Mucosa of stomach (tissue), 1 donor: ENCODE data around the gene MSRB3.

Source experiments
- H3K27me3 ChIP-seq: one replicate; pipeline ENCODE4 v1.7.0; 2013; ENCODE audit warnings: mild to moderate bottlenecking, low read length; ENCODE audit not compliant: control insufficient read depth, insufficient read depth
- H3K36me3 ChIP-seq: one replicate; pipeline ENCODE4 v1.7.0; 2013; ENCODE audit warnings: low read length; ENCODE audit not compliant: control insufficient read depth, insufficient read depth
- H3K4me1 ChIP-seq: one replicate; pipeline ENCODE4 v1.7.0; 2013; ENCODE audit warnings: mild to moderate bottlenecking, low read length; ENCODE audit not compliant: control insufficient read depth, insufficient read depth
- H3K4me3 ChIP-seq: one replicate; pipeline ENCODE4 v1.7.0; 2013; ENCODE audit warnings: low read length
- H3K9ac ChIP-seq: one replicate; pipeline ENCODE4 v1.7.0; 2013; ENCODE audit warnings: mild to moderate bottlenecking, low read length, moderate library complexity
- H3K9me3 ChIP-seq: one replicate; pipeline ENCODE4 v1.7.0; 2013; ENCODE audit warnings: mild to moderate bottlenecking, low read length, moderate library complexity; ENCODE audit not compliant: control insufficient read depth
- donor health status: Pancreatic carcinoma.

MSRB3 gene

DNA sequence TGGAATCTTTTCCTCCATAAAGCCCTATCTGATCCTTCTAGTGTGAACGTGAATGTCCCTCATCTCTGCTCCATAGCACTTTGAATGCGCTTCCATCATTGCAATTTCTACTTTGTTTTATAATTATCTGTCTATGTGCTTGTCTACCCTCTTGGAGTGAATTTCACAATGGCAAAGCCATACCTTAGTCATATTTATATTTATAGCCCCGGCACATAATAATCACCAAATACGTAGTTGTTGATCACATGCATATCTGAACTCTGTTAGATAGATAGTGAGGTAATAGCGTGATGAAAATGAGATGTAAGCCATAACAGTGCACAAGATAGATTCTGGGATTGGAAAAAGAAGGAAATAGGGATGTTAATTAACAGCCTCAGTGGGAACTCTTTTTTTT, 55.2 kb downstream of the MSRB3 start:
- no peaks in the 10 kb centered on the region for H3K36me3 ChIP-seq

DNA sequence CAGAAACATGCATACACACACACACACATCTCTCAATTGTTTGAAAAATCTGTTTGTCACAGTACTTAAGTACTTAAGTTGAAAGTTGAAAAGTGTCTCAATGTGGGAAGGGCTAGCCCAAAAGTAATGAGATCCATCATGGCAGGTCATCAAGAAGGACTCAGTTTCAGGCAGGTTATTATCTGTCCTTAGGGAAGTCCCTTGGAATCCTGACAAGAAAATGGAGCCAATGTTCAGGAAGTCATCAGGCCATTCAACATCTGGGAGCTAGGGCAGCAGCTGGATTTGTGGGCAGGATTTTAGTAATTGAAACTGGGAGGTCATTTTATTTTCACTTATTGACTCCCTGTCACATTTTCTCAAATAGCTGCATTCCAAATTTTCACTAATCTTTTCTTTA, 56.0 kb downstream of the MSRB3 start:
- H3K36me3 ChIP-seq, result no peaks in the 10 kb centered on the region
- no peak overlapping the region for H3K9ac ChIP-seq
- H3K4me3 ChIP-seq, result no peak overlapping the region
- H3K4me1 ChIP-seq, result no peaks in the 10 kb centered on the region
- H3K27me3 ChIP-seq, result no peaks in the 10 kb centered on the region
- H3K9me3 ChIP-seq, result no peaks in the 10 kb centered on the region

More for the DNA sequence above, 55.2 kb downstream of the MSRB3 start:
- H3K4me1 ChIP-seq, result no peaks in the 10 kb centered on the region
- no peak overlapping the region for H3K4me3 ChIP-seq
- H3K27me3 ChIP-seq, result no peaks in the 10 kb centered on the region
- no peaks in the 10 kb centered on the region for H3K9me3 ChIP-seq
- no peak overlapping the region for H3K9ac ChIP-seq

DNA sequence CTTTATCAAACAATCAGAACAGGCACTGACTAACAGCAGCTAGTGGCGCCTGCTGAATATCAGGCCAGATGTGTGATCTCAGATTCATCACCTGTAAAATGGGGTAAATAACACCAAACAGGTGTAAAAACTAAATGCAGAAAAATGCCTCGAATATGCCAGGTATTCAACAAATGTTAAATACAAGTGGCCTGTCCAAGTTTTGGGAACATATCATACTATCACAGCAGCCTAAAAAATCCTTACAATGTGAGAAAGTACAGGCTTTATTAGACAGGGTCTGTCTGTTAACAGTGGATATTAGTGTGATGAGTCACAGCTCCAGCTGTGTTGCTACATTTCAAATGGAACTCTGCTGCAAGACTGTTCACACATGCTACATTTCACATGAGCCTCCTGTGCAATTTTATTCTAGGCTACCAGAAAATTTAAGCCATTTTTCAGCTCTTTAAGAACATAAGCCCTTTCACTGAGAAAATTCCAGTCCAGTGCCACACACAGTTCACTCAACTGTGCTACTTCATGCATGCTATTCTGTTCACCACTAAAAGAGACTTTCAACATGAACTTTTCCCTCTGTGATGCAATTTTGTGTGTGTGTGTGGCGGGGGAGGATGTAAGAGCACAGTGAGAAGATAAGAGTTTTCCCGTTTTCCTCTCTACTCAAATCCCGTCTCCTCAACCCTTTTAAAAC, 56.7 kb downstream of the MSRB3 start:
- no peak overlapping the region for H3K9ac ChIP-seq
- H3K36me3 ChIP-seq, result no peaks in the 10 kb centered on the region
- no peaks in the 10 kb centered on the region for H3K27me3 ChIP-seq
- no peak overlapping the region for H3K4me3 ChIP-seq
- H3K9me3 ChIP-seq, result no peaks in the 10 kb centered on the region
- no peaks in the 10 kb centered on the region for H3K4me1 ChIP-seq

DNA sequence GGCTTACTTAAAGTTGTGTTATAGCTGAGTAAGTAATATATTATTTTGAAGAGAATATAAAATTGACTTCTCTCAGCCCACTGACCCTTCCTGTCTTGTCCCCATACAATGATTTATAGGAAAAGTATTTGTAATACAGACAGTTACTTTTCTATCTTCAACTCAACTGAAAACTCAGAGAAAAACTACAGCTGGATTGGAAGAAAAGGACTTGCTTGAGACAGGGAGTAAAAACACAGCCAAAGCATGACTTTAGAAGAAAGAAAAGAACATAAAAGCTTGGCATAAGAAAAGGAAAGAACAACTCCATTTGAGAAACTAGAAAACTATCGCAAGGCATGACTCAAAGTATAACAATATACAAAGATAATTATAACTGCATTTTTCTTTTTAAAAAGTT, 57.5 kb downstream of the MSRB3 start:
- H3K9me3 ChIP-seq, result no peaks in the 10 kb centered on the region
- H3K9ac ChIP-seq, result no peak overlapping the region
- H3K27me3 ChIP-seq, result no peaks in the 10 kb centered on the region
- no peaks in the 10 kb centered on the region for H3K4me1 ChIP-seq
- no peaks in the 10 kb centered on the region for H3K36me3 ChIP-seq
- no peak overlapping the region for H3K4me3 ChIP-seq

DNA sequence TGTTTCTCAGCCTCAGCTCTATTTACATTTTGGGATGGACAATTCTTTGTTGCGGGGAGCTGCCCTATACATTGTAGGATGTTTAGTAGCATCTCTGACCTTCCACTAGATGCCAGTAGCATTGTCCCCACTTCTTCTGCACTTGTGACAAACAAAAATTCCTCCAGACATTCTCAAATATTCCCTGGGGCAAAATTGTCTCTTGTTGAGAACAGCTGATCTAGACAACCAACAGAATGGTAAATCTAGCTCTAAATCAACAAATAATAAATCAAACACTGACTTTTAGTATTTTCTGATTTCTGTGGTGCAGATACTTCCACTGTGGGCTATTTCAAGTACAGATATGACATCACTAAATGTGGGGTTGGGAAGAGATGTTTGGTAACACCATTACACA, 60.7 kb downstream of the MSRB3 start:
- no peaks in the 10 kb centered on the region for H3K36me3 ChIP-seq
- H3K27me3 ChIP-seq, result no peaks in the 10 kb centered on the region
- no peaks in the 10 kb centered on the region for H3K4me1 ChIP-seq
- H3K9me3 ChIP-seq, result no peaks in the 10 kb centered on the region
- no peak overlapping the region for H3K9ac ChIP-seq
- H3K4me3 ChIP-seq, result no peak overlapping the region

DNA sequence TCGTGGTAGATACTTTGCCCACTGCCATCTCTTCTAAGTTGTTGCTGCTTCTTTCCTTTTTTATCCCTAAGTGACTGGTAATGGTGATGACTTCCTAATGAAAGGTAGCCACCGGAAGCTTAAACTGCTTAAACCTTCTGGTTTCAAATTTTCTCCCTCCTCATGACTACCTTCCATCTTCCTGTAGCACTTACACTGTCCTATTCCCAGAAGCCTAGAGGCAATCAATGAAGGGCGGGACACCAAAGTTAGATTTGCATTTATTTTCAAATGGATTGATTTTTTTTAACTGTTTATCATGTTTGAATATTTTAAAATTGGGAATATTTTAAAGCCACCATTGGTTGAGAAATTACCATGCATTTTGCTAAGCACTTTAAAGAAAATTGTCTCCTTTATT, 64.7 kb downstream of the MSRB3 start:
- Histone ChIP-seq H3K9ac (no peak overlapping the region), H3K9me3 (no peaks in the 10 kb centered on the region), H3K4me3 (no peak overlapping the region), H3K36me3 (no peaks in the 10 kb centered on the region), H3K27me3 (no peaks in the 10 kb centered on the region), H3K4me1 (no peaks in the 10 kb centered on the region)

DNA sequence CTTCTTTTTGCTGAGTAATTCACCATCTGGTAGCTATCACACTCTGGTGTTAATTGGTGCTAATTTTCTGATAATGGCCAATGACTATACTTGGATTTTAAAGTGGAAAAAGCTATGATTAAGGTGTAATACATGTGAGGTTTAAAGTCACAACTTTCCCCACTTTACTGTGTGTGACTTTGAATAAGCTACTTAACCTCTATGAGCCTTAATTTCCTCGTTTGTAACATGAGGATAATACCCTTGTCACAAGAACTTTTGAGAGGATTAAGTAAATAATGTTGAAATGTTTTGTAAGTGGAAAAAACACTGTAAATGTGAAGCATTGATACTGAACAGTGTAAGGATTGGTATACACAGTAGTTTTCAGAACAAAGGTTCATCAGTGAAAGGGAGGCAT, 65.3 kb downstream of the MSRB3 start:
- Histone ChIP-seq H3K36me3 (no peaks in the 10 kb centered on the region), H3K27me3 (no peaks in the 10 kb centered on the region), H3K4me3 (no peak overlapping the region), H3K9me3 (no peaks in the 10 kb centered on the region), H3K4me1 (no peaks in the 10 kb centered on the region), H3K9ac (no peak overlapping the region)

DNA sequence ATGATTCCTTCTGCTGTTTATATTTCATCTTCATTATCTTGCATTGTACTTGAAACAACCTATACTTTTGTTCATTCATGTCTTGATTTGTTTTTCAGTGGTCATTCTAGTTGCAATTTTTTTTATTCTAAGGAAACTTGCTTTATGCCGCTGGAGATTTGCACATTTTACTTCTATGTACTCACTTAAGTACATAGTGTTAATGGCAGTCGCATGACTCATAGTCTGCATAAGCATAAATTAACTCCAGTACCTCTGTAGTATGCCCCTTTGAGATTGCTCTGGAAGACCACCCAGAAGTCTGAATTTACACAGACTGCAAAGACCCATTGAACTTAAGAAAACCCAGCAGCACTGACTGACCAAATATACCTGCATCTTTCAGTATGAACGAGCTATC, 77.0 kb downstream of the MSRB3 start:
- H3K9me3 ChIP-seq, result no peaks in the 10 kb centered on the region
- H3K9ac ChIP-seq, result no peak overlapping the region
- H3K27me3 ChIP-seq, result no peaks in the 10 kb centered on the region
- no peak overlapping the region for H3K4me3 ChIP-seq
- H3K36me3 ChIP-seq, result no peaks in the 10 kb centered on the region
- no peaks in the 10 kb centered on the region for H3K4me1 ChIP-seq

DNA sequence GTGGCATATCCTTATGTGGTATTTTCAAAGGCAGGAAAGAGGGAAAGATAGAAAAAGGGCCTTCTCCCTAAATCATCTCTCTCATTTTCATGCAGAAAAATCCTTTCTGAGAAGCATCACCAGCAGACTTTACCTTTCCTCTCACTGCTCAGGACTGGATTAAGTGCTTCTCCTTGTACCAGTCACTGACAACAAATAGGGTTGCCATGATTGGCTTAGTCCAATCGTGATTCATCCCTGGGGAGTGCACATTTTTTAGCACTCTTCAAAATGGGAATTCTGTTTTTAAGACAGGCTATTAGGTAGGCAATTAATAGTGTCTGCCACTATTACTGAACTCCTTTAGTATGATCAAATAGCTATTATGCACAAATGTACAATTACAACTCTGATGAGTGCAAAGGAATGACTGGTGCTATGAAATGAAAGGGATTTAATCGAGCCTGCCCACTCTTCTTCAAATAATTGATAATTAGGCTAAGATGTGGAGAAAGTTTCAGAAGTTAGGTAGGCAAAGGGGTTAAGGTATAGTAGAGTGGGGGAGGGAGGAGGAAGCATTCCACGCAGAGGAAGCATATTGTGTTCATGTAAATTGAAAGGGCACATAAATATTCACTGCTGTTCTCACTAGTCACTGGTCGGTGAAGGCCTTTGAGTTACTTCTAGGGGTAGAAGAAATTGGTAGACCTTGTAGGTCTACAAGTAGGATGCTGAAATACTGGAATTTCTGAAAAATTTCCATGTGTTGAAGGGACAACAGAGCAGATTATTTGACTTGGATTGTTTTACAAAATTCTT, 84.0 kb downstream of the MSRB3 start:
- H3K4me3 ChIP-seq, result no peak overlapping the region
- no peaks in the 10 kb centered on the region for H3K9me3 ChIP-seq
- no peak overlapping the region for H3K9ac ChIP-seq
- H3K36me3 ChIP-seq, result no peaks in the 10 kb centered on the region
- H3K27me3 ChIP-seq, result no peaks in the 10 kb centered on the region
- no peaks in the 10 kb centered on the region for H3K4me1 ChIP-seq

DNA sequence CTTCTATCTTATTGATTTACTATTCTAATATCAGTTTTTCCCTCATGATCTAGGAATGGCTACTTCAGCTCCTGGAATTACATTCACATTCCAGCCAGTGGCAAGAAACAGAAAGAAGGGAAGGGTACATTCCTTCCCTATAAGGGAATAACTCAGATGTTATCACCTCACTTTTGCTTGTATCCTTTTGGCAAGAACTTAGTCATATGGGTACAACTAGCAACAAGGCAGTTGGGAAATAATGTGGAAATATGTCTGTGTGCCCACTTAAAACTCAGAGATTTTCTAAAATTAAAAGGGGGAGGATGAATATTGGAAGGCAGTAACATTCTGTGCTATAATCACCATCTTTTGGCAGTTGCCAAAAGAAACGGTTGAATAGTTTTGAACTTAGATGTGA, 85.6 kb downstream of the MSRB3 start:
- H3K4me1 ChIP-seq, result no peaks in the 10 kb centered on the region
- no peaks in the 10 kb centered on the region for H3K27me3 ChIP-seq

DNA sequence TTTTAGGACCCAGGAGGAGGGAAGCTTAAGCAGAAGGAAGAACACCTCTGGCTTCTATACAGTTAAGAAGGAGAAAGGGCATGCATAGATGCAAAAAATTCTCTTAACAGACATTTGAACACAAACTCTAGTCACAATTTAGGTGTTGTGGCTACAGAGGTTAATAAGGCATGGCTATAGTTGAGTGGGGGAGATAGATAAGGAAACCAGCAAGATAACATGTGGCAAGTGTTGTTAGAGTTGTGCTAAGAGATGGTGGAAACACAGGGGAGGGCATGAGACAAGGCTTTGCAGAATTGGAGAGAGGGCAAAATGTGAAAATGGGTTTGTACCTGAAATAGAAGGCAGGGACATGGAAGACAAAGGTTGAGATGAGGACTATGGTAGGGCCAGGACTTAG, 88.9 kb downstream of the MSRB3 start:
- no peak overlapping the region for H3K4me3 ChIP-seq
- H3K36me3 ChIP-seq, result no peaks in the 10 kb centered on the region
- no peaks in the 10 kb centered on the region for H3K27me3 ChIP-seq
- H3K9me3 ChIP-seq, result no peaks in the 10 kb centered on the region
- no peak overlapping the region for H3K9ac ChIP-seq
- H3K4me1 ChIP-seq, result no peaks in the 10 kb centered on the region

More for the DNA sequence above, 85.6 kb downstream of the MSRB3 start:
- no peaks in the 10 kb centered on the region for H3K36me3 ChIP-seq
- H3K4me3 ChIP-seq, result no peak overlapping the region
- no peaks in the 10 kb centered on the region for H3K9me3 ChIP-seq
- H3K9ac ChIP-seq, result no peak overlapping the region

DNA sequence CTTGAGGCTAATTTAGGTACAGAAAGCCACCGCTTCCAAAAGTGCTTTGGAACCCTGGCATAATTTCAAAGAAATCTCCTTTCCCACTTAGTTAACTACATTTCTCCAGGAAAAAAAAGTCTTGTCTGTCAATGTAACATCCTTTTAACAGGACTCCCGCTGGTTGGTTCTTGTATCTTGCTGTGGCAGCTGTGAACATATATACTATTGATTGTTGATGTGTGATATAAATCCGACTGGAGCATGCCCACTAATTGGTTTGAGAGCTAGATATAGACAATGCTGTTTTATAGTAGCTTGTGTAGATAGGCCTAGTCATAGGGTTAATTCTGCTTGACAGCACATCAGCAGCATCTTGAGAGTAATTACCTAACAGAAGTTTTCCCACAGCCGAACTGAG, 89.6 kb downstream of the MSRB3 start:
- Histone ChIP-seq H3K4me1 (no peaks in the 10 kb centered on the region), H3K4me3 (no peak overlapping the region), H3K9me3 (no peaks in the 10 kb centered on the region), H3K36me3 (no peaks in the 10 kb centered on the region), H3K9ac (no peak overlapping the region), H3K27me3 (no peaks in the 10 kb centered on the region)
